Cardiac fibroblast (primary cell): ENCODE results near the gene HAVCR1.

ENCODE experiments used
- DNase-seq, 2 donors: peaks; one replicate each; pipeline versions ENCODE4 v3.0.0 to v3.0.0-alpha.2; 2010; ENCODE audit warnings: low read depth in 2 of 2
- H3K4me3 ChIP-seq, 2 donors: replicated peaks in 1 of 2; 1 replicate in 1 of 2; 2 replicates in 1 of 2; pipeline ENCODE4 v1.5.1; 2011; ENCODE audit warnings: low read depth in 2 of 2, low read length in 2 of 2, mild to moderate bottlenecking in 2 of 2, moderate library complexity in 1 of 2
- TF ChIP-seq, protein P1 (sequence below): IDR thresholded peaks from one replicate; pipeline ENCODE4 v1.5.1; 2011; ENCODE audit warnings: low read depth, mild to moderate bottlenecking, low read length, inconsistent platforms

HAVCR1 gene

DNA sequence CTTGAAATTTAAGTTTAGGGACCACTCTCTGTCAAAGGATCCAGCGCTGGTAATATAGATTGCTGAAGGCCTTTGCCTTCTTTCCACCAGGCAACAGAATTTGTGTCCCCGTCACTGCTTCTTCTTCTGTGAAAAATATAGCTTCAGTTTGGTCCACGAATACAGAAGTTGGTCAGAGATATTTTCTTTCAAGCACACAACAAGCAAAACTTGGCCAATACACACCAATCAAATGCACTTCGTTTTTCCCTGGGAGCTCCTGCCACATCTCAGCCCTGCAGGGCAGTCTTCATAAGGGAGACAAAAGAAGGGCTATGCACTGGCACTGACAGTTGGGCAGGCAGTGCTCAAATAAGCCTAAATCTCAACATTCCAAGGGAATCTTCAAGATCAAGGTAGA lies 27.0 kb upstream of the HAVCR1 start:
- TF ChIP-seq, protein P1, sequence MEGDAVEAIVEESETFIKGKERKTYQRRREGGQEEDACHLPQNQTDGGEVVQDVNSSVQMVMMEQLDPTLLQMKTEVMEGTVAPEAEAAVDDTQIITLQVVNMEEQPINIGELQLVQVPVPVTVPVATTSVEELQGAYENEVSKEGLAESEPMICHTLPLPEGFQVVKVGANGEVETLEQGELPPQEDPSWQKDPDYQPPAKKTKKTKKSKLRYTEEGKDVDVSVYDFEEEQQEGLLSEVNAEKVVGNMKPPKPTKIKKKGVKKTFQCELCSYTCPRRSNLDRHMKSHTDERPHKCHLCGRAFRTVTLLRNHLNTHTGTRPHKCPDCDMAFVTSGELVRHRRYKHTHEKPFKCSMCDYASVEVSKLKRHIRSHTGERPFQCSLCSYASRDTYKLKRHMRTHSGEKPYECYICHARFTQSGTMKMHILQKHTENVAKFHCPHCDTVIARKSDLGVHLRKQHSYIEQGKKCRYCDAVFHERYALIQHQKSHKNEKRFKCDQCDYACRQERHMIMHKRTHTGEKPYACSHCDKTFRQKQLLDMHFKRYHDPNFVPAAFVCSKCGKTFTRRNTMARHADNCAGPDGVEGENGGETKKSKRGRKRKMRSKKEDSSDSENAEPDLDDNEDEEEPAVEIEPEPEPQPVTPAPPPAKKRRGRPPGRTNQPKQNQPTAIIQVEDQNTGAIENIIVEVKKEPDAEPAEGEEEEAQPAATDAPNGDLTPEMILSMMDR: no peak
- no peak for DNase-seq
- H3K4me3 ChIP-seq: no peak overlapping the region

DNA sequence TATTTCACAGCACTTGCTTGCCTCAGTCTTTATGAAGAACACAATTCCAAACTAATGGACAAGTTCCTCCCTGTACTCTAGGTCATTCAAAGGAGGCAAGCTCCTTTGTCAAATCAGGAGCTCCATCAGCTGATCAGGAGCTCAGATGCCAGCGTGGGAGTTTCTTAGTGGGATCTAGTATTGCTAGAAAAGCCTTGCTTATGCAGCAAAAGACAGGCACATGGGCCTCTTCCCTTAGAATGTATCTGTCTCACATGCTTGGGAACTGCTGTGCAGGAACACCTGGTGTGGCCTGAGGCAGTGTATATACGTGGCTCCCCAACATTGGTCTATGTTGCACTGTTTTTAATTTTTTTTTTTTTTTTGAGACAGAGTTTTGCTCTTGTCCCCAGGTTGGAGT lies 21.4 kb upstream of the HAVCR1 start:
- TF ChIP-seq, protein P1: no peak
- DNase-seq: no peak
- H3K4me3 ChIP-seq: no peak overlapping the region

DNA sequence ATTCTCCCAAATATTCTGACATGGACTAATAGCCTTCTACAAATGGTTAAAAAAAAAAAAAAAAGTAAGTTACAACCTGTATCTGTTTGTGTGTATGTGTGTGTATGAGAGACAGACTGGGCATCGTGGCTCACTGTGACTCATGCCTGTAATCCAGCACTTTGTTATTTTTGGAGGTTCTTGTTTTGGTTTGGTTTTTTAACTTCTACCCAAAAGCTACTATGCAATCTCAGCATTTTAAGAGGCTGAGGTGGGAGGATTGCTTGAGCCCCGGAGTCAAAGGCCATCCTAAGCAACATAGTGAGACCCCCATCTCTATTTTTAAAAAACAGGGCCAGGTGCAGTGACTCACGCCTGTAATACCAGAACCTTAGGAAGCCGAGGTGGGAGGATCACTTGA lies 17.6 kb upstream of the HAVCR1 start:
- peak; percentile 6 to 57 for DNase-seq
- TF ChIP-seq, protein P1: no peak
- no peak overlapping the region for H3K4me3 ChIP-seq

DNA sequence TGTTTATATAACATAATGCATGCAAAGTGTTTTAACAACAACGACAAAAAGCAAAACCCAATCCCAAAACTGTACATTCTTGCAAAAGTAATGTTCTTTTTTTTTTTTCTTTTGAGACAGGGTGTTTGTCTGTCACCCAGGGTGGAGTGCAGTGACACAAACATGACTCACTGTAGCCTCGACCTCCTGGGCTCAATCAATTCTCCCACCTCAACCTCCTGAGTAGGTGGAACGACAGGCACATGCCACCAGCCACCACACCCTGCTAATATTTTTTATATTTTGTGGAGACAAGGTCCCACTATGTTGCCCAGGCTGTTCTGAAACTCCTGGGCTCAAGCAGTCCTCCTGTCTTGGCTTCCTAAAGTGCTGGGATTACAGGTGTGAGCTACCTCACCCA lies 13.6 kb upstream of the HAVCR1 start:
- H3K4me3 ChIP-seq: no peak overlapping the region
- TF ChIP-seq, protein P1: no peak
- no peak for DNase-seq

DNA sequence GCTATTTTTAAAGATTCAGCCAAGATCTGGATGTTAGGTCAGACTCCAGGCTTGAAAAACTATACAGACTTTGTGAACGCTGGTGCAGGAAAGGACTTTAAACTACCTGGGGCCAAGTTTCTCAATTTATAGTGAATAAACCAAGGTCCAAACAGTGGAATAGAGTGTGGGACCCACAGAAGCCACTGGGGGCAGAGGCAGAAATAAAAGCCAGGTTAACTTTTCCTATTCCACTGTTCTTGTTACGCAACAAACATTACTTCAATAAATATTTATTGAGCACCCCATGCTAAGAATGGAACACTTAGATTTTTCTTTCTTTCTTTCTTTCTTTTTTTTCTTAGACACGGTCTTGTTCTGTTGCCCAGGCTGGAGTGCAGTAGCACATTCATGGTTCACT lies 11.0 kb upstream of the HAVCR1 start:
- no peak overlapping the region for H3K4me3 ChIP-seq
- DNase-seq: no peak
- TF ChIP-seq, protein P1: no peak

DNA sequence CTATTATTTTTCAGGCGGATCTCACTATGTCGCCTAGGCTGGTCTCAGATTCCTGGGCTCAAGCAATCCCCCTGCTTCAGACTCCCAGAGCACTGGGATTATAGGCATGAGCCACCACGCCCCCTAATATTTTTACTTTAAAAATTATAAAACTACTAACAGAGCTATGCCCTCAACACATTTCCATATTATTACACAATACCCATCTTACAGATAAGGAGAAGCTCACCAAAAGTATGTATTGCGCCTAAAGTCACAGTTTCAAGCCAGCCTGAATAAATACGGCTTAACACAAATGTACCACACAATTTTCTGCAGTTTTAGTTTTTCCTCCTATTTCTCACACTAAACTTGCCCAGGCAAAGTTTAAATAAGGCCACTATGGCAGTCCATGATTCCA lies 9.9 kb upstream of the HAVCR1 start:
- no peak for DNase-seq
- no peak overlapping the region for H3K4me3 ChIP-seq
- TF ChIP-seq, protein P1: no peak

DNA sequence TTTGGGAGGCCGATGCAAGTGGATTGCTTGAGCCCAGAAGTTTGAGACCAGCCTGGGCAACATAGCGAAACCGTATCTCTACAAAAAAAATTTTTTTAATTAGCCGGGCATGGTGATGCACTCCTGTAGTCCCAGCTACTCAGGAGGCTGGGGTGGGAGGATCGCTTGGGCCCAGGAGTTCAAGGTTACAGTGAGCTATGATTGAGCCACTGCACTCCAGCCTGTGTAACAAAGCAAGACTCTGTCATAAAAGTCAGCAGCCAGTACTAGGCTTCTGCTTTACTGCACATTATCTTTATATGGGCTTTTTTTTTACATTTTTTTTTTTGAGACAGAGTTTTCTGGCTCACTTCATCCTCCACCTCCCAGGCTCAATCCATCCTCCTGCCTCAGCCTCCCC lies 9.4 kb upstream of the HAVCR1 start:
- no peak for DNase-seq
- H3K4me3 ChIP-seq: no peak overlapping the region
- TF ChIP-seq, protein P1: no peak
